GM19467 (cell line): ENCODE measurements around the gene DIPK1A.

Experiments used
- ATAC-seq: cut with Tn5 transposase; IDR thresholded peaks from one replicate; pipeline ENCODE4 v1.9.1; 2021; ENCODE audit warnings: mild to moderate bottlenecking, moderate library complexity; ENCODE audit not compliant: unreplicated experiment

DIPK1A gene

DNA sequence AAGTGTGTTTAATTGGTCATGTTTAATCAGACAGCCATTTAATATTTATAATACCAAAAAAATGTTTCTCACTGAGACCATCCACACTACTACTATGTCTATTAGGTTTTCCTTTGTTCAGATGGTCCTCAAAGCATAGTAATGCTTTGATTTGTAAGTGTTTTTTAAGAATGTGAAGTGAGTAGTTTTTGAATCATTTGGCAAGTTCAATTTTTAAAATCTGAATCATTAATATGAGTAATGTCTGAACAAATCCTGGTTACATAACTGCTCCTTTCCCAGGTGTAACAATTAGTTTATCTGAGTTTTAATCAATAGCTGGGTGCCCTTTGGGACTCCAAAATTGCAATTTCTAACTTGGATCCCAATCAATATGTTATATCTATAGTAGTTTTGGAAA lies 152.9 kb downstream of the DIPK1A start:
- ATAC-seq, result no peak

DNA sequence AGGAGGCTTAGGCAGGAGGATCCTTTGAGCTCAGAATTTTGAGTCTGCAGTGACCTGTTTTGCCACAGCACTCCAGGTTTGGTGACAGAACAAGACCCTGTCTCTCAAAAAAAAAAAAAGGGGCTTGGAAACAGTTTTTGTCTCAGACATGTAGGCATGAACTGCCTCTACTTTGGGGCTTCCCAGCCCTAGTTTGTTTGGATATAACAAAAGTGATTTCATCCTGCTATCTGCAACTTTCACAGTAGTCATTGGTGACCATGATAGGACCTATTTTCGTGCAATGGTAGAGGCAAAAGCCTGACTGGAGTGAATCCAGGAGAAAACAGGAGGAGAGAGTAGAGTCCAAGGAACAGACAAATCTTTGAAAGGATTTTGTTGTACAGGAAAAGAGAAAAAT lies 156.0 kb downstream of the DIPK1A start:
- ATAC-seq, result no peak

- peak; percentile 58 for ATAC-seq
Observed at GRCh38 chr1:92804721-92805201, 156.5 kb downstream of the DIPK1A start.

- no peak for ATAC-seq
Observed at GRCh38 chr1:92803140-92803887, 157.9 kb downstream of the DIPK1A start.

GRCh38 chr1:92797961-92798360 lies 163.3 kb downstream of the DIPK1A start:
- no peak for ATAC-seq

DNA sequence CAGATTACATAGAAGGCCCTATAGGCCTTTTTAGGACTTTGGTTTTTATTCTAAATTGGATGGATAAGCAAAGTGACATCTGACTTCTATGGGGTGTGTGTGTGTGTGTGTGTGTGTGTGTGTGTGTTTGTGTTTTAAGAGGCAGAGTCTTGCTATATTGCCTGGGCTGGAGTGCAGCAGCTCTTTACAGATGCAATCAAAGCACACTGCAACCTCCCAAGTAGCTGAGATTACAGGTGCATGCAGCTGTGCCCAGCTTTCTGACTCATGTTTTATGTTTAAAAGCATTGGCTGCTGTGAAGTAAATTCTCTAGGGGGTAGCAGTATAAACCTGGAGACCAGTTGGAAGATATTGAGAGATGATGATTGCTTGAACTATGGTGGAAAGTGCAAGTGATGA lies 164.0 kb downstream of the DIPK1A start:
- no peak for ATAC-seq

- no peak for ATAC-seq
Observed at GRCh38 chr1:92795166-92795565, 166.1 kb downstream of the DIPK1A start.

DNA sequence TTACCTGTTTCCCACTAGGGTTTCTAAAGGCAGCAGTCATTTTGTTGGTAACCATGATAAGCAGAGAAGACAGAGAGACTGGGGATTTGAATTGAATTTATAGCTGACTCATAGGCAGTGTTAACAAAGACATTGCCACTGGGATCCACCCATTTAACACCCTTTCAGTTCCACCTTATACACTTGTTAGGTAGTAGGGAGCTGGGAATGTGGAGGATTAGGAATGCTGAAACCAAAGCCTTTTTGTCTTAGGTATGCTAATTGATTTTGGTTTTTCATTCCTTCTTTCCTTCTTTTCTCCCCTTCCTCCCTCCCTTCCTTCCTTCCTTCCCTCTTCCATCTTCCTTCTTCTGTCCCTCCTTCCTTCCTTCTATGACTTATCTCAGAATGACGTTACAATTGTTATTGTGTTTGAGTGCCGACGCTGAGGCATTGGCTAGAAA lies 168.9 kb downstream of the DIPK1A start:
- no peak for ATAC-seq
